Bronchial epithelial cell (primary cell): ENCODE data around the gene FASTKD3. TPM values are rescaled to one million over a fixed set of nuclear protein-coding genes. Genes with fewer than 3 reads are reported as not detected.

Source experiments
- DNase-seq: peaks from one replicate; pipeline ENCODE4 v3.0.0-alpha.2; 2010; ENCODE audit warnings: low read depth
- FAIRE-seq: peaks from 2 replicates; lab custom pipeline; 2011; peaks lifted over from hg19 to GRCh38; lab: Jason Lieb, UNC
- H3K27me3 ChIP-seq: 2 replicates; pipeline ENCODE4 v1.5.1; 2011; ENCODE audit warnings: low read length; ENCODE audit not compliant: control insufficient read depth, insufficient read depth
- H3K36me3 ChIP-seq: 2 replicates; pipeline ENCODE4 v1.5.1; 2011; ENCODE audit warnings: low read length; ENCODE audit not compliant: control insufficient read depth, insufficient read depth
- H3K4me3 ChIP-seq: 2 replicates; pipeline ENCODE4 v1.5.1; 2011; ENCODE audit warnings: mild to moderate bottlenecking, low read depth, low read length, control low read depth
- total RNA-seq: library from RNA; depleted of rRNA; stranded (reverse); fragments of >200 nt; gene quantifications from 2 replicates; pipeline ENCODE4 v1.2.1, GENCODE V29; 2014
- TF ChIP-seq, protein P1 (sequence below): IDR thresholded peaks from 2 replicates; pipeline ENCODE4 v1.5.1; 2011; ENCODE audit warnings: mild to moderate bottlenecking, moderate library complexity, low read length, control low read depth, inconsistent platforms; ENCODE audit not compliant: insufficient read depth, severe bottlenecking

The FASTKD3 gene
- total RNA-seq, 1 donor from 2014 or later: 5.8 TPM

DNA sequence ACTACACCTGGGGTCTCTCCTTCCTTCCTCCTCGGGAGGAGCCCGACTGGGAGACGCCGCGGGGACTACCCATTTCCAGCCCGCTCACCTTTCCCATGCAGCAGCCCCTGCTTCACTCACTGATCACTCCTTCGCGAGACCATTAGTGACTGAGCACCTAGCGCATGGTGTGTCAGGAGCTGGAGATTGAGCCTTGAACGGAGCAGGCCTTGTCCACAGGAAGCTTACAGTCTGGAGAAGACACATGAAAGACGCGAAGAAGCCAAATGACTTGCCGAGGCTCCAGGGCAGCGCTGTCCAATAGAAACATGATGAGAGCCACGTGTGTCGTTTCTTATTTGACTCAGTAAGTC, 17.6 kb downstream of the FASTKD3 start:
- TF ChIP-seq, protein P1, sequence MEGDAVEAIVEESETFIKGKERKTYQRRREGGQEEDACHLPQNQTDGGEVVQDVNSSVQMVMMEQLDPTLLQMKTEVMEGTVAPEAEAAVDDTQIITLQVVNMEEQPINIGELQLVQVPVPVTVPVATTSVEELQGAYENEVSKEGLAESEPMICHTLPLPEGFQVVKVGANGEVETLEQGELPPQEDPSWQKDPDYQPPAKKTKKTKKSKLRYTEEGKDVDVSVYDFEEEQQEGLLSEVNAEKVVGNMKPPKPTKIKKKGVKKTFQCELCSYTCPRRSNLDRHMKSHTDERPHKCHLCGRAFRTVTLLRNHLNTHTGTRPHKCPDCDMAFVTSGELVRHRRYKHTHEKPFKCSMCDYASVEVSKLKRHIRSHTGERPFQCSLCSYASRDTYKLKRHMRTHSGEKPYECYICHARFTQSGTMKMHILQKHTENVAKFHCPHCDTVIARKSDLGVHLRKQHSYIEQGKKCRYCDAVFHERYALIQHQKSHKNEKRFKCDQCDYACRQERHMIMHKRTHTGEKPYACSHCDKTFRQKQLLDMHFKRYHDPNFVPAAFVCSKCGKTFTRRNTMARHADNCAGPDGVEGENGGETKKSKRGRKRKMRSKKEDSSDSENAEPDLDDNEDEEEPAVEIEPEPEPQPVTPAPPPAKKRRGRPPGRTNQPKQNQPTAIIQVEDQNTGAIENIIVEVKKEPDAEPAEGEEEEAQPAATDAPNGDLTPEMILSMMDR: no peak
- FAIRE-seq: no peak

DNA sequence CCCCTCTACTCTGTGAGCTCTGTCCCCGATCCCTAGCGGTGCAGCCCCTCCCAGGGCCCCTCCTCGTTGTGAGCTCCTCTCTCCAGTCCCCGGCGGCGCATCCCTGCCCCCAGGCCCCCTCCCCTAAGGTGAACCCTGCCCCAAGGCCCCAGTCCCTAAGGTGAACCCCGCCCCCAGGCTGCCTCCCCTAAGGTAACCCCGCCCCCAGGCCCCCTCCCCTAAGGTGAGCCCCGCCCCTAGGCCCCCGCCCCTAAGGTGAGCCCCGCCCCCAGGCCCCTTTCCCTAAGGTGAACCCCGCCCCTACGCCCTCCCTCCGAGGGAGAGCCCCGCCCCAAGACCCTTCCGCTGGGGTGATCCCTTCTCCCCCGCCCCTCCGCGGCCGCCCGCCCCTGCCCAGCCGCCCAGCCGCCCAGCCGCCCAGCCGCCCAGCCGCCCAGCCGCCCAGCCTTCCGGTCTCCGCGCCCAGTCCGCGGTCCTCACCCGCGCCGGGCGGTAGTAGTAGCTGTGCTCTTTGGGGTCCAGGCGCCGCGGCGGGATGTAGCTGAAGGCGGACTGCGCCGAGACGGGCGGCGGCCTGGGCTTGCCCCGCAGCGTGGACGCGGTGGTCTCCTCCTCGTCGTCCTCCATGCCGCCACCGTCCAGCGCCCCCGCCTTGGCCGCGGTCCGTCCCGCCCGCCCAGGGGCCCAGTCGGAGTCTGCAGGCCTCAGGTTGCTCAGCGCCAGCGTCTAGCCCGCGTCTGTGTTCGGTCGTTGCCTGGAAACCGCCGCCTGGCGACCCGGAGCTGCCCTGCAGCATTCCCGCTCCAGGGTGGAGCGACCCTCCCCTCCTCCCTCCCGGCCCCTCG, 18.2 kb downstream of the FASTKD3 start, which contains the start of gene CFAP90:
TSS of gene CFAP90 (minus strand) at position 739 of the 845 bp plus-strand sequence. CDS start at position 627, 112 bp downstream.
- FAIRE-seq (no peak), DNase-seq (no peak)
- peak within 1 kb of the TSS; percentile 34 for H3K4me3 ChIP-seq

More for the DNA sequence above, 17.6 kb downstream of the FASTKD3 start:
- no peaks in the 10 kb centered on the region for H3K36me3 ChIP-seq
- peaks cover 8% of the 10 kb centered on the region for H3K27me3 ChIP-seq
- DNase-seq: no peak
- no peak overlapping the region for H3K4me3 ChIP-seq

DNA sequence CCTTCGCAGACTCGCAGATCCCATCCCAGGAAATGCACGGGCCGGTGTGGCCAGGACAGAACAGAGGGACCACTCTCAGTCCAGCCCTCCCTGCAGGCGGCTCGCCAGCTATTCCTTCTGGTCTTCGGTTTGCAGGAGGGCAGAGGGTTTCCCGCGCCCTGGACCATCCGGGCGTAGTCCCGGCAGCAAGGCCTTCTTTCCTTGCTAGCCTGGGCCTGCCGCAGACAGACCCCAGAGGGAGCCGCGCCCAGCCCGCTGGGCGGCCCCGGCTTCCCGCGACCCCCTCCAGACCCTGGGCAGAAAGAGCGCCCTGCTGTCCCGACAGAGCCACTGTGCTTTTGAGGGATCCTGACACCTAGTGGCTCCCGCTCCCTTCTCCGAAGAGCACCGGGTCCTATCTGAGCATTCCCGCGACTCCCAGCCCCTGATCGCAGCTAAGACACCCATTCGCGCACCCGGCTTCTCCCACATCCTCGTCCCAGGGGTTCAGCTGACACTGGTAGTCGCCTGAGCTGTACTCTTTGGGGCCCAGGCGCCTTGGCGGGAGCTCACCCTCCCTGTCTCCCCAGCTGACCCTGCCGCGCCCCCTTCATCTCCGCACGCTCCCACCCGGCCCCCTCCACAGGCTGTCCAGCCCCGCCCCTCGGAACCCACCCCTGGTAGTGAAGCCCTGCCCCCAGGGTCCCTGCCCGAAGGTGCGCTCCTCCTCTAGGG, 19.0 kb downstream of the FASTKD3 start:
- peaks cover 8% of the 10 kb centered on the region for H3K27me3 ChIP-seq
- FAIRE-seq (no peak), DNase-seq (no peak)
- no peaks in the 10 kb centered on the region for H3K36me3 ChIP-seq
- TF ChIP-seq, protein P1: peak; percentile 25
- H3K4me3 ChIP-seq: peak overlapping the region; percentile 34

More for the DNA sequence above, 18.2 kb downstream of the FASTKD3 start, which contains the start of gene CFAP90:
- Histone ChIP-seq H3K27me3 (peaks cover 8% of the 10 kb centered on the region), H3K36me3 (no peaks in the 10 kb centered on the region)
- TF ChIP-seq, protein P1: peak; percentile 47

DNA sequence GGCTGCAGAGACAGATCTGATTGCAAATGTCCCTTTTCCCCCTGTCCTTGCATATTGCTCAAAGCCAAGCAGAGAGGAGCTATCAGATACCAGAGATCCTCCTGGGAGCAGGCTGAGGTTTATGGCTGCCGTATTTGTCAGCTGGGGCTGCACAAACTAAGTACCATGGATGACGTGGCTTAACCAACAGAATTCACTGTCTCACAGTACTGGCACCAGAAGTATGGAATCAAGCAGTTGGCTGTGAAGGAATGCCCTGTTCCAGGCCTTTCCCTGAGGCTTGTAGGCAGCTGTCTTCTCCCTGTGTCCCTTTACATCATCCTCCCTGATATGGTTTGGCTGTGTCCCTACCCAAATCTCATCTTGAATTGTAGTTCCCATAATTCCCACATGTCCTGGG, 20.5 kb downstream of the FASTKD3 start:
- FAIRE-seq: no peak
- DNase-seq: no peak
- Histone ChIP-seq H3K36me3 (no peaks in the 10 kb centered on the region), H3K27me3 (peaks cover 8% of the 10 kb centered on the region), H3K4me3 (no peak overlapping the region)
- TF ChIP-seq, protein P1: no peak

DNA sequence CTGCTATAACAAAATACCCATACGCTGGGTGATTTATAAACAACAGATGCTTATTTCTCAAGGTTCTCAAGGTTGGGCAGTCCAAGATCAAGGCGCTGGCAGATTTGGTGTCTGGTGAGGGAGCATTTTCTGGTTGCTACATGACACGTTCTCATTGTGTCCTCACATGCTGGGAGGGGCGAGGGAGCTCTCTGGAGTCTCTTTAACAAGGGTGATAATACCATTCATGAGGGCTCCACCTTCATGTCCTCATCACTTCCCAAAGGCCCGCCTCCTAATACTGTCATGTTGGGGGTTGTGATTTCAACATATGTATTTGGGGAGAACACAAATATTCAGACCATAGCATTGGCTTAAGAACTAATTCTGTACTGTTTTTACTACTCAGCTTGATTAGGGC, 22.5 kb downstream of the FASTKD3 start:
- FAIRE-seq: no peak
- Histone ChIP-seq H3K36me3 (no peaks in the 10 kb centered on the region), H3K4me3 (no peak overlapping the region), H3K27me3 (peaks cover 8% of the 10 kb centered on the region)
- TF ChIP-seq, protein P1: no peak
- no peak for DNase-seq
